ENCODE results near the gene ZFHX3.

ZFHX3 gene

GRCh38 chr16:72969812-72970211, 78.1 kb downstream of the ZFHX3 start:
- FAIRE-seq, result no peak

DNA sequence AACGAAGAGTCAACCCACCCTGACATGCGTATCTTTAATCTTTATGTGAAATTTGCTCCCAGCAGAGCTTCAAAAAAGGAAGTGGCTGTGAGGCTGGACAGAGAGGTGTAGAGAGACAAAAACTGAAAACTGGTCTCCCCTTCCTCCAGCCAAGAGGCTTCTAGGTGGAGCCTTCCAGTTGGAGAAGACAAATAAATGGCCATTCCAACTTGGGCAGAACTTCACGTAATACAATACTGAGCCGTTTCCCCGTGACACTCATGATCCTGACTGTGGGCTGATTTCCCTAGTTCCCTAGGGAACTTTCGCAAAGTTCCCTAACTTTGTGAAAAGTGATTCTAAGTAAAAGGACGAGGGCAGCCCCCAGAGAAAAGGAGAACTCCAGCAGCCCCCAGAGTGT, 78.8 kb downstream of the ZFHX3 start:
- FAIRE-seq, result no peak

DNA sequence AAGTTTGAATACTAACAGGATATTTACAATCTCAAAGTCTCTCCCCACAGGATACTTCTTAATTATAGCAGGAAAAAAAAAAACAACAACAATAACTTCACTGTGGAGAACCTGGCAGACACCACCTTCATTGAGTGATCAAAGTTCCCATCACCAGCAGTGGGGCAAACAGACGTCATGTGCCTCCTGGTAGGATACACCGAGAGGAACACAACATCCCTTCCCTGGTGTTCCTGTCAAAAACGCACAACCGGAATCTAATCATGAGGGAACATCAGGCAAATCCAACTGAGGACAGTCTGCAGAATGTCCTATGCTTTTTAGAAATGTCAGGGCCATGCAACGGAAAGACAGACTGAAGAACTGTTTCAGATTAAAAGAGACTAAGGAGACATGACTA, 80.0 kb downstream of the ZFHX3 start:
- FAIRE-seq, result no peak

DNA sequence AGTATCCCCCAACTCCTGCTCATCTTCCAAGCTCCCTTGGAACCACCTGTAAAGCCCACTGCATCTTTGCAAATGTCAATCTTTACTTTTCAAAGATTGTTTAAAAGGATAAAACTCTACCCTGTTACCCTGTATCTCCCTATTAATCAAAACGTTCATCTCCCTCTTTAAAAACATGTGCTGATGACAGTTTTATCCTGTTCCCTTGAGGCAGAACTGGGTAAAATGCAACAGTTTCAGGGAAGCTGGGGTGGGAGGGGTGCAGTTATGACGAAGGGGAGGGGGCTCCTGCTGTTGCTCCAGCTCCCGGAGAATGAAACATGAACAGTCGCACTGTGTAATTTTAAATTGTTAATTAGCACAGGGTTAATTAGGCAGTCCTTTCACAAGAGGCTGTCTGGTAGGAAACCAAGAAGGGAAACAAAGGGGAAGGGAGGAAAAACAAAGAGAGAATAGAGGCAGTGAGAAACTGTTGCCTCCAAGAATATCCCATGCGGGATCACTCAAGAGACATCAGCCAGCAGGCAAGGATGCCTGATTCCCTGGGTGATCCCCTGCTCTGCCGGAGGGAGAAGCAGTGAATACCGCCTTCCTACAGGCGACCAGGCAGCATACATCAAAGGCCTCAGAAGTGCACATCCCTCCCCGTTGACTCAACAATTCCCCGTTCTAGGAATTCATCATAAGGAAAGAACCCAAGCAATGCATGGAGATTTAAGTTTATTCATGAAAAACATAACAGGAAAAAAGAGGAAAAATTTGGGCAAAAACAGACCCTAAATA, 84.2 kb downstream of the ZFHX3 start:
- no peak for FAIRE-seq

DNA sequence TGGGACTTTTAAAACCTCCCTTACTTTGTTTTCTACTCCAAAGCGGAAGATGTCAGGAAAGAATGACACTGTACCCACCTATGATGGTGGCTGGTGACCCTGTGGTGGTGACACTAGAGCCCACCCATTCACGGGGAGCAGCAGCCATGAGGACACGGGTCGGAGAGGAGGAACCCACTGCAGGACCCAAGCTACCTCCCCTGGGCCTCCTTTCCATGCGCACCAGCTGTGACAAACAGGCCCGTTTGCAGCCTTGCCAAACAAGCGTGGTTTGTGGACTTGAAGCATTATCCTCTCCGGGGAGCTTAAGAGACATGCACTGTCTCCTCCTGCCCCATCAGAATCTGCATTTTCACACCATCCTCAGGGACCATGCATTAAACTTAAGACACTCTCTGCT, 85.6 kb downstream of the ZFHX3 start:
- no peak for FAIRE-seq

DNA sequence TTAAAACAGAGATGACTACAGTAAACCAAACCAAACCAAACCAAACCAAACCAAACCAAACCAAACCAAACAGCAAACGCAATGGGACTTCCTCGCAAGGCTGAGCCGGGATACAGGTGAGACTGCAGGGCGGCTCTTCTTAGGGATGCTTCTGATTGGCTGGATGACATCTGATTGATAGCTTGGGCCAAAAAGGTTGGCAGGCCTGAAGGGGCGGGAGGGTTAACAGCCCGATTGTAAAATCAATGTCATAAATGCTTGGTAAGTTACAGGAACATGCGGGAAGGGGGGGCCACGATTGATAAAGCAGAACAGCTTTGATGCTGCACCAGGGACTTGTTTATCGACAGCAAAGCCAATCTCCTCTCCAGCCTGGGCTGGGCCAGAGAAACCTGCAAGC, 86.1 kb downstream of the ZFHX3 start:
- no peak for FAIRE-seq

- FAIRE-seq, result no peak
Observed at GRCh38 chr16:72961115-72961832, 86.7 kb downstream of the ZFHX3 start.

GRCh38 chr16:72960101-72960500, 87.8 kb downstream of the ZFHX3 start:
- FAIRE-seq, result no peak

- FAIRE-seq, result no peak
Observed at GRCh38 chr16:72959301-72959996, 88.5 kb downstream of the ZFHX3 start.

- no peak for FAIRE-seq
Observed at GRCh38 chr16:72958522-72959076, 89.3 kb downstream of the ZFHX3 start.

DNA sequence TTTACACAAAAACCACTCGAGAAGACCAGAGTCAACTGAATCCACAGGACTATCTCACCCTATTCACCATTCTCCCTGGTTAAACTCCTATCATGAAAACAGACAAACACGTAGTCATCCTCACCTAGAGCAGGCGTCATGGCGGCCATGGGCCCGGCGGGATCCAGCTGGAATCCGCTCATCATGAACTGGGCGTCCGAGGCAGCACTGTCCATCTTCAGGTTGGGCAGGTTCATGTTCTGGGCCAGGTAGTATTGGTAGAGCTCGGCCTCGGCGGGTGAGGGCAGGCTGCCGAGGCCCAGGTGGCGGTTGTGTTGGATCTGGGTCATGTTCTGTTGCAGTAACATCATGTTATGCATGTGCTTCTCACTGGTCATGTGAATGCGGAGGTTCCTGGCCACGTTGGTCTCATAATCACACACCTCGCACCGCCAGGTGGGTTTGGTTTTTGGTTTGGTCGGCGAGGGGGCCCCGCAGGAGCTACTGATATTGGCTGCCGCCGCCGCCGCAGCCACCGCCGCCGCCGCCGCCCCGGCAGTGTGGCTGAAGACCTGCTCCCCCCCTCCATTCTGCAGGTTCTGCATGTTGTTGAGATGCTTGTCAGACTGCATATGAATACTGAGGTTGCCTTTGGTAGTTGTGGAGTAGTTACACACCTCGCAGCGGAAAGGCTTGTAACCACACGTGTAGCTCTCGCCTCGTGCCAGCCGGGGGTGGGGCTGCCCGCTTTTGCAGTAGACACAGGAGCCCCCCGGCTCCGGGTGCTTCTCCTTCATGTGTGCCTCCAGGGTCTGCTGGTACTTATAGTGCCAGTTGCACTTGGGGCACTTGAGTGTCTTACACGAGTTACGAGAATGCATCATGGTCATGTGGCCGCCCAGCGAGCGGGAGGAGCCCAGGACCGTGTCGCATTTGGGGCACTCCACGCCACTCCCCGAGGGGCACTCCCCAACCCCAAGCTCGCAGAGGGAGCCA, 90.3 kb downstream of the ZFHX3 start:
- FAIRE-seq, result no peak

- no peak for FAIRE-seq
Observed at GRCh38 chr16:72956124-72957064, 91.5 kb downstream of the ZFHX3 start.

DNA sequence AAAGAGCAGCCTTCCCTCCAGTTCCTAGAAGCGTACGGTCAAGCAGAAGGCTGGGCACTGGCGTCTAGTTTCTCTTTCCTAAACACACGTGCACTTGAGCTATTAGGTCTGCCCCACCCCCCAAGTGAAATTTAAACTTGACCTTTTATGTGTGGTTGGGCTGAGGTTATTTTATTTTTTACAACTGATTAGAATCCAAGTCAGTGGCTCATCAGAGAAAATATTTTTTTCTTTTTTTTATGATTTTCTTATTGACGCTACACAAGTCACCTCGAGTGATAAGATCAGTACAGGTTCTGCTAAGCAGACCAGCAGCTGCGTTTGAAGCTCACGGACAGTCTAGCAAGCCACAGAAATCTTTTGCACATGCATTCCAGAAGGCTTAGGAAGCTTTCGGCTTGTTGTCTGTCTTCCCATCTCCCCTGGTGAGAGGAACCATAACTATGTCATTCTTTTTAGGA, 95.1 kb downstream of the ZFHX3 start:
- FAIRE-seq, result no peak

DNA sequence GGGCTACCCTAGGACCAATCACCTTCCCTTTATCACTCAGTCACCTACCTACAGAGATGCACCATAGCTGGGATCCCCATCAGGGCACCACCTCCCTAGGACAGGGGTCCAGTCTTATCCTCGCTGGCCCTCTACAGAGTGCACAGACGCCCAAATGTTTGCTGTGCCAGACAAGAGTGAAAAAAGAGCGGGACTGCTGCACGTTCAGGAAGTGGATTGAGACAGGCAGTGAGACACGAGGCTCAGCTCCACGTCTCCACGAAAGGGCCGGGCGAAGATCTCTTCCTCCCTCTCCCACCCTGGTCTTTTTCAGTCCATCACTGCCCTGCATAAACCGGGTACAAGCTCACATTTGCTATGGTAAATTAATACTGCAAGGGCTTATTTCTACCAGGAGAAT, 95.5 kb downstream of the ZFHX3 start:
- FAIRE-seq, result no peak

DNA sequence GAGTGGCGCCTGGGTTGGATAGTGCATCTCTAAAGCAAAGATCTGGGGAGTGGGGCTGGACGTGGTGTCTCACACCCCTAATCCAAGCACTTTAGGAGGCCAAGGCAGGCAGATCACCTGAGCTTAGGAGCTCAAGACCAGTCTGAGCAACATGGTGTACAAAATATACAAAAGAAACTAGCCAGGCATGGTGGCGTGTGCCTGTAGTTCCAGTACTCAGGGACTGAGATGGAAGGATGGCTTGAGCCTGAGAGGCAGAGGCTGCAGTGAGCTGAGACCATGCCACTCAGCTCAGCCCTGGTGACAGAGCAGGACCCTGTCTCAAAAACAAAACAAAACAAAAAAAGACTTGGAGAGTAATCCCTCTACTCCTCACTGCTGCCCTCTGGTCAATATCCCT, 96.0 kb downstream of the ZFHX3 start:
- FAIRE-seq, result no peak

DNA sequence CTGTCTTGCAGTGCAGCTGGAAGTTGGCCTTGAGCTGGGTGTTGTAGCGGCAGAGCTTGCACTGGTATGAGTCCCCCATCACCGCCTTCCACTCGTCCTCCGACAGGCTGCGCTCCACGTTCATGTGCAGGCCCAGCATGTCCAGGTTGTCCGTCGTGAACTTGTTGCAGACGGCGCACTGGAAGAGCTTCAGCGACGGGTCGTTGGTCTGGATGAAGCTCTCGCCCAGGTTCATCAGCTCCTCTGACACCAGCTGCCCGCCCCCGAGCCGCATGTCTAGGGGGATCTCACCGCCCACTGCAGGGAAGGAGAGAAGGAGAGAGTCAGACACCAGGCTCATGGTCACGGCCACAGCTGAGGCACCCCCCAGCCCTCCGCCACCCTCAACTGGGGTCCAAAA, 97.3 kb downstream of the ZFHX3 start:
- FAIRE-seq, result no peak

DNA sequence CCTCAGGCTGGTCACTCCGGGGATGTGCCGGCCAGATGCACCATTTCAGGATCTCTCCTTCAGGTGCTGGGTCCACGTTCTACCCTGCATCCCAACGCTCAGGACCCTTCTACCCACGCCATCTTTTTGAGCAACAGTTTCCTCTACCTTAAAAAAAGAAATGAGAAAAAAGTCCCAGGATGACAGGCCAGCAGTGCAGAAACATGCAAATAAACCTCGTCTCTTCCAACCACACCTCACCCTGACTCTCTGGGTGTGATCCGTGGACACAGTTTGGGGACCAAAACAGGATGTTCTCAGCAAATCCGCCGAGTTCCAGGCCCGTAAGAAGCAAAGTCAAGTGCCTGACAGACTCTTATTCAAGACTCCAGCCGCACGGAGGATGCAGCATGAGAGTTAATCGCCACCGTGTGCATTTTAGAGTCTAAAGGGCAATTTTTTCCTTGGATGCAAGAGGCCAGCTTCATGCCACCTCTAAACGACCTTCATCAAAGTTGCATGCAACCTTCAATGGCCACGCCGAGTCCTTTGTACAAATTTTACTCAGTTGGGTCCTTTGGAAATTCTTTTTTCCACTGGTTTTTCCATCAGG, 99.6 kb downstream of the ZFHX3 start:
- no peak for FAIRE-seq

GRCh38 chr16:72947379-72948237, 100.3 kb downstream of the ZFHX3 start:
- FAIRE-seq, result no peak

- FAIRE-seq, result no peak
Observed at GRCh38 chr16:72946474-72947194, 101.3 kb downstream of the ZFHX3 start.

Measured in A204.1 (cell line).